Neural cell (in vitro differentiated cells): Measurements from ENCODE around the gene PVALB. TPM values are rescaled to one million over a fixed set of nuclear protein-coding genes. Genes with fewer than 3 reads are reported as not detected.

Experiments
- H2AFZ ChIP-seq: fragments of 200-600, 300-800 bp; sonication (generic), shearing (Covaris generic); 2 replicates; pipeline ENCODE4 v1.6.0; 2014; ENCODE audit warnings: low read depth, mild to moderate bottlenecking, antibody characterized with exemption, low read length, moderate library complexity
- H3F3A ChIP-seq: fragments of 200-600 bp; shearing (Covaris generic); 2 replicates; pipeline ENCODE4 v1.6.1; 2016; ENCODE audit warnings: mild to moderate bottlenecking, moderate library complexity, mixed read lengths, antibody characterized with exemption, low read length; ENCODE audit not compliant: insufficient read depth, poor library complexity, severe bottlenecking
- H3K27ac ChIP-seq: fragments of 200-600, 300-800 bp; sonication (generic), shearing (Covaris generic); 2 replicates; pipeline ENCODE4 v1.5.1; 2014; ENCODE audit warnings: mild to moderate bottlenecking, low read length, moderate library complexity
- H3K27me3 ChIP-seq: fragments of 300-800, 200-600 bp; sonication (generic), shearing (Covaris generic); 2 replicates; pipeline ENCODE4 v1.6.0; 2014; ENCODE audit warnings: mild to moderate bottlenecking, low read depth, low read length, moderate library complexity; ENCODE audit not compliant: insufficient read depth
- H3K36me3 ChIP-seq: fragments of 300-800, 200-600 bp; sonication (generic), shearing (Covaris generic); 2 replicates; pipeline ENCODE4 v1.5.1; 2014; ENCODE audit warnings: mild to moderate bottlenecking, antibody characterized with exemption, low read length, moderate library complexity; ENCODE audit not compliant: insufficient read depth
- H3K4me2 ChIP-seq: fragments of 300-800, 200-600 bp; sonication (generic), shearing (Covaris generic); 2 replicates; pipeline ENCODE4 v1.6.0; 2014; ENCODE audit warnings: mild to moderate bottlenecking, low read length
- H3K4me3 ChIP-seq: fragments of 300-800, 200-600 bp; sonication (generic), shearing (Covaris generic); 2 replicates; pipeline ENCODE4 v1.5.1; 2014; ENCODE audit warnings: mild to moderate bottlenecking, low read length, moderate library complexity
- H3K79me2 ChIP-seq: fragments of 200-600 bp; shearing (Covaris generic); replicated peaks from 2 replicates; pipeline ENCODE4 v1.6.0; 2014; ENCODE audit warnings: mild to moderate bottlenecking, low read length, moderate library complexity; ENCODE audit not compliant: insufficient read depth
- H3K9ac ChIP-seq: fragments of 300-800, 200-600 bp; sonication (generic), shearing (Covaris generic); 2 replicates; pipeline ENCODE4 v1.6.1; 2016; ENCODE audit warnings: mild to moderate bottlenecking, low read length, mixed read lengths
- H3K9me2 ChIP-seq: fragments of 200-600 bp; shearing (Covaris generic); 2 replicates; pipeline ENCODE4 v1.6.1; 2016; ENCODE audit warnings: mild to moderate bottlenecking, low read length, mixed read lengths; ENCODE audit not compliant: insufficient read depth
- H3K9me3 ChIP-seq: fragments of 200-600, 300-800 bp; sonication (generic), shearing (Covaris generic); 2 replicates; pipeline ENCODE4 v1.6.1; 2016; ENCODE audit warnings: mild to moderate bottlenecking, mixed run types, low read length, moderate library complexity, mixed read lengths
- H4K20me1 ChIP-seq: fragments of 200-600 bp; shearing (Covaris generic); 2 replicates; pipeline ENCODE4 v1.6.1; 2016; ENCODE audit warnings: mild to moderate bottlenecking, mixed run types; ENCODE audit not compliant: insufficient read depth
- EP300 ChIP-seq: fragments of 450-650 bp; conservative IDR thresholded peaks from 2 replicates; pipeline ENCODE4 v1.6.1; 2014; ENCODE audit warnings: antibody characterized with exemption, mild to moderate bottlenecking, moderate library complexity; ENCODE audit not compliant: poor library complexity, severe bottlenecking
- EZH2 ChIP-seq: fragments of 200-600, 300-800 bp; shearing (Covaris generic), sonication (generic); IDR thresholded peaks from 2 replicates; pipeline ENCODE4 v1.6.1; 2014; ENCODE audit warnings: antibody characterized with exemption, low read length, borderline replicate concordance, mild to moderate bottlenecking; ENCODE audit not compliant: insufficient read depth, poor library complexity, severe bottlenecking
- MXI1 ChIP-seq: fragments of 450-650 bp; conservative IDR thresholded peaks from 2 replicates; pipeline ENCODE4 v1.6.1; 2014; ENCODE audit warnings: antibody characterized with exemption, mild to moderate bottlenecking; ENCODE audit not compliant: poor library complexity, severe bottlenecking
- POLR2AphosphoS5 ChIP-seq: IDR thresholded peaks from 2 replicates; pipeline ENCODE4 v1.6.1; 2012
- RAD21 ChIP-seq: fragments of 450-650 bp; conservative IDR thresholded peaks from 2 replicates; pipeline ENCODE4 v1.6.1; 2014; ENCODE audit warnings: antibody characterized with exemption, mild to moderate bottlenecking, moderate library complexity
- REST ChIP-seq: IDR thresholded peaks from 2 replicates; pipeline ENCODE4 v1.6.1; 2012; ENCODE audit warnings: borderline replicate concordance
- SMC3 ChIP-seq: fragments of 450-650 bp; conservative IDR thresholded peaks from 2 replicates; pipeline ENCODE4 v1.6.1; 2014; ENCODE audit warnings: antibody characterized with exemption, mild to moderate bottlenecking, moderate library complexity; ENCODE audit not compliant: poor library complexity
- TAF1 ChIP-seq: IDR thresholded peaks from 2 replicates; pipeline ENCODE4 v1.6.1; 2012; ENCODE audit warnings: low read depth
- polyA plus RNA-seq: library from polyadenylated mRNA; depleted of rRNA; stranded (reverse); fragments of >200 nt; gene quantifications from 2 replicates; pipeline ENCODE4 v1.2.3, GENCODE V29; 2014
- TF ChIP-seq, protein P1 (sequence below): fragments of 450-650 bp; IDR thresholded peaks from 2 replicates; pipeline ENCODE4 v1.5.1; 2014; ENCODE audit warnings: antibody characterized with exemption, mild to moderate bottlenecking, moderate library complexity; ENCODE audit not compliant: poor library complexity, severe bottlenecking

The PVALB gene
- polyA plus RNA-seq, 1 donor from 2014 or later = not detected

DNA sequence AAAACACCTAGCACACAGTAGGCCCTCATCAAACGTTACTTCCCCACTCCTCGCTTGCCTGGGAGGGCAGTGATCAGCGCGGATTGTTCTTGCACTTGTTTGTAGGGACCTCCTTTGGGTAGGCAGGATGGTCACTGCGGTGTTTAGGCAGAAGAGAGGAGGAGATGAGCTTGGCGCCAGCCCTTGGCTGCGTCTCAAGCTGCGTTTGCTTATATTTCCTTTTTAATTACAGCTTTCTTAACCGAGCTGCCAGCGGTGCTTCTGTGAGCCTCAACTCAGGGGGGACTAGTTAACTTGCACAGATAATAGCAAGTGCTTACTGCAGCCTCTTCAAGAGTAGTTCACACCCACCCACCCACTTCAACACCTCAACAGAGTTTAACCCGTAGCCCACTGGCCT is 56.0 kb downstream of the PVALB start:
- Histone ChIP-seq H3K9me2 (no peaks in the 10 kb centered on the region), H3K9ac (no peak overlapping the region), H2AFZ (no peak overlapping the region), H3F3A (no peaks in the 10 kb centered on the region), H3K27ac (no peak overlapping the region), H3K36me3 (peaks cover 5% of the 10 kb centered on the region), H3K79me2 (no peaks in the 10 kb centered on the region), H4K20me1 (no peaks in the 10 kb centered on the region), H3K27me3 (no peaks in the 10 kb centered on the region), H3K4me2 (no peak overlapping the region), H3K9me3 (no peaks in the 10 kb centered on the region), H3K4me3 (no peak overlapping the region)
- TF ChIP-seq TAF1 (no peak), RAD21 (no peak), REST (no peak), EZH2 (no peak), MXI1 (no peak), EP300 (no peak), POLR2AphosphoS5 (no peak), SMC3 (no peak)
- TF ChIP-seq, protein P1, sequence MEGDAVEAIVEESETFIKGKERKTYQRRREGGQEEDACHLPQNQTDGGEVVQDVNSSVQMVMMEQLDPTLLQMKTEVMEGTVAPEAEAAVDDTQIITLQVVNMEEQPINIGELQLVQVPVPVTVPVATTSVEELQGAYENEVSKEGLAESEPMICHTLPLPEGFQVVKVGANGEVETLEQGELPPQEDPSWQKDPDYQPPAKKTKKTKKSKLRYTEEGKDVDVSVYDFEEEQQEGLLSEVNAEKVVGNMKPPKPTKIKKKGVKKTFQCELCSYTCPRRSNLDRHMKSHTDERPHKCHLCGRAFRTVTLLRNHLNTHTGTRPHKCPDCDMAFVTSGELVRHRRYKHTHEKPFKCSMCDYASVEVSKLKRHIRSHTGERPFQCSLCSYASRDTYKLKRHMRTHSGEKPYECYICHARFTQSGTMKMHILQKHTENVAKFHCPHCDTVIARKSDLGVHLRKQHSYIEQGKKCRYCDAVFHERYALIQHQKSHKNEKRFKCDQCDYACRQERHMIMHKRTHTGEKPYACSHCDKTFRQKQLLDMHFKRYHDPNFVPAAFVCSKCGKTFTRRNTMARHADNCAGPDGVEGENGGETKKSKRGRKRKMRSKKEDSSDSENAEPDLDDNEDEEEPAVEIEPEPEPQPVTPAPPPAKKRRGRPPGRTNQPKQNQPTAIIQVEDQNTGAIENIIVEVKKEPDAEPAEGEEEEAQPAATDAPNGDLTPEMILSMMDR = no peak

- no peaks in the 10 kb centered on the region for H3K9me2 ChIP-seq
- no peak overlapping the region for H3K27ac ChIP-seq
- H3K79me2 ChIP-seq = no peaks in the 10 kb centered on the region
Observed at GRCh38 chr22:36759481-36760159, 57.2 kb downstream of the PVALB start.

More at GRCh38 chr22:36759481-36760159, 57.2 kb downstream of the PVALB start:
- TF ChIP-seq POLR2AphosphoS5 (no peak), EZH2 (no peak), REST (no peak), EP300 (no peak), MXI1 (no peak), TAF1 (no peak), RAD21 (no peak), SMC3 (no peak)
- TF ChIP-seq, protein P1 = no peak
- H3K4me3 ChIP-seq = no peak overlapping the region
- no peaks in the 10 kb centered on the region for H3F3A ChIP-seq
- no peak overlapping the region for H2AFZ ChIP-seq
- no peaks in the 10 kb centered on the region for H3K9me3 ChIP-seq
- H3K4me2 ChIP-seq = no peak overlapping the region
- no peaks in the 10 kb centered on the region for H3K27me3 ChIP-seq
- peaks cover 5% of the 10 kb centered on the region for H3K36me3 ChIP-seq
- H3K9ac ChIP-seq = no peak overlapping the region
- H4K20me1 ChIP-seq = no peaks in the 10 kb centered on the region
